Dedifferentiated amniotic fluid mesenchymal stem cell (primary cell): ENCODE measurements around the gene FBXO21.

Source experiments
- DNase-seq: peaks from one replicate; pipeline ENCODE4 v3.0.0-alpha.2; 2016; ENCODE audit errors: extremely low spot score

The FBXO21 gene

DNA sequence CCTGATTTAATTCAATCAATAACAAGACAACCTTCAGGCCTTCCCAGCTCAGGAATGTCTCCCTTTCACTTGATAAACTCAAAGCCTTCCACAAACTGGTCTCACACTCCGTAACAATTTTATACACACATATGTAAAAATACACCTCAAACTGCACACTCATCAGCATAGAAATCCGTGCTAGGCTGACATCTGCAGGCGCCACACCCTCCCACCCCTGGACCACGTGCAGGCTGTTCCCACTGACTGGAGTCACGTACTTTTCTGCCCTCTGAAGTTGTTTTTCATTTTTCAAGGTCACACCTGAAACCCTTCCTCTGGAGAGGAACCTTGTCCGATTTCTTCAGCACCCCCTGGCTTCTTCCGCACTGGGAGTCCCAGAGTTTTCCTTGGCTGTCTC, 27.6 kb downstream of the FBXO21 start:
- no peak for DNase-seq

DNA sequence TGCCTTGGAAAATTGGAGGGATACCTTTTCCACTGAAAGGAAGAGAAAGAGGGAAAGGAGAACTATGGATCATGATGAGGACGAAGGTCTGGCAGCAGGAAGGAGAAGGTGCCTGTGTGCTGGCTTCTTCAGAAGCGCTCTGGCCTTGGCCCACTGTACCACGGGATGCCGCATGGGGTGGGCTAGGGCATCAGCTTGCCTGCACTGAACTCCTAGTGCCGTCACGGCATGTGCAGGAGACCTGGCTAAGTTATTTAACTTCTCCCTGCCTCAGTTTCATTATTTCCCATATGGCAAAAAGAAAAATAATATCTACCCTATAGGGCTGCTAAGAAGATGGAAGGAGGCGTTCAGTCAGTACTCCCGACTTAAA, 28.1 kb downstream of the FBXO21 start:
- no peak for DNase-seq

DNA sequence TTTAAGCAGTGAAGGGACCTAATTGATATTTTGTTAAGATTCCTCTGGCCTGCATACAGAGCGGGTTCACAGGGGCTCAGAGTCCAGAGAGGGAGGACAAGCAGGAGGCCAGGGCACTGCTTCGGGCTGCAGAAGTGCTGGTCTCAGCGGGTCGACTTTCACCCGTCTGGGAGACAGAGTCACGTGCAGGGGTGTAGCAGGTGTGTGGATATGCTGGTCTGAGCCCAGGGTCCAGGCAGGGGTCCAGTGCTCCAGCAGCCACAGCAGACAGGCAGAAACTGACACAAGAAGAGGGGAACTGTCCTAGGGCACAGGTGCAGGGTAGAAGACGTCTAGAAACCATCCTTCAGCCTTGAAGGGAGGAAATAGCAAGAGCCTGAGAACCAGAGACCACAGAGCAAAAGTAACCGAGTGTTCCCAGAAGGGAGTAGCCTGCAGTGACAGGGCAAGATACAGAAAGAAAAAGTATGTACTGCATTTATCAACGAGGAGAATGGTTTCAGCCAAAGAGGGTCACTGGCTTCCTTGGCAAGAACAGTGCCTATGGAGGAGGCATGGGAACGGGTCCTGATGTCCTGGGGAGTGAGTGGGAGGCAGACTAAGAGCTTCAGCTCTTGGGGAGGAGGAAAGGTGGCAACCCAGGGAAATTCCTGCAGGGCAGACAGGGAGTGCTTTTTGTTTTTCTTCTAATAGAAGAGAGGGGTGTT, 28.7 kb downstream of the FBXO21 start:
- DNase-seq: no peak

DNA sequence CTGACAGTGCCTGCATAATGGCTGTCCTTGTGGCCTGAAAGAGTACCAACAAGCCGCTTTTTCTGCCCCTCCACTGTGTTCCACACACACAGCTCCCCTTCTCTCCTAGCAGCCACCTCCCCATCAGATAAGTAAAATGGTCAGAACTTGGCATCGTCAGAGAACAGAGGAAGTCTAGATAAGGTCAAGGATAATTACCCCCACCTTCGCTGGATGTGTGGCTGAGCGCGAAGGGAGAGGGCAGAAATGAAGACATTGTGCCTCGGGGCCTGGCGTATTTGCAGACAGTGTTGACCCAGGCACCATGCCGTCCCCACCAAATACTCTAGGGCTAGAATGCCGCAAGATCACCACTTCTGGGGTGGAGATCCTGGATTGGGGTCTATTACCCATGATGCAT, 30.6 kb downstream of the FBXO21 start:
- no peak for DNase-seq

DNA sequence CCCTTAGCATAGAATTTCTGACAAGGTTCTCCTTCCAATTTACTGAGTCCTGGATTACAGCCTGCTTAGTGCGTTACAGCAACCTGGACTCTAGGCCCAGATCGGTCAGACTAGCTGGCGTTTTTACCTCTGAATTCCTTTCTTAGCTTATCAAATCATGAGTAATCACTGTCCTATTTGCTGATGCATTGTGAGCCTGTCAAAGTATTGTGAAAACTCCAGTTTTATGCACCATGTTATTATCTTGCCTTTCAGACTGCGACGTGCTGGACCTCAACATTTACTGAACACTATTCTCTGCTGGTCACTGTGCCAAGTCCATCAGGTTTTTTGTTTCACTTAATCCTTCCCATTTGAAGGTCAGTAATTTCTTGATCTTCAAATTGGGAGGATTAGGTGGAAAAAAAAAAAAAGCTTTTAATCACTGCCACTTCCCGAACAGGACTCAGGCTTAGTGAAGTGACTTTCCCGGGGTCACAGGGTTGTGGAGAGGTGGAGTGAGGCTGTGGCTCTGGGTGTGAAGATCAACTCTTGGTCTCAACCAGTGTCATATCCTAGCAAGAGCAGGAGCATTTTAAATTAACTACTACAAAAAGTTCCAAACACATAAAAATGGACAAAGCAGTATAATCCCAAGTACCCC, 31.2 kb downstream of the FBXO21 start:
- no peak for DNase-seq

DNA sequence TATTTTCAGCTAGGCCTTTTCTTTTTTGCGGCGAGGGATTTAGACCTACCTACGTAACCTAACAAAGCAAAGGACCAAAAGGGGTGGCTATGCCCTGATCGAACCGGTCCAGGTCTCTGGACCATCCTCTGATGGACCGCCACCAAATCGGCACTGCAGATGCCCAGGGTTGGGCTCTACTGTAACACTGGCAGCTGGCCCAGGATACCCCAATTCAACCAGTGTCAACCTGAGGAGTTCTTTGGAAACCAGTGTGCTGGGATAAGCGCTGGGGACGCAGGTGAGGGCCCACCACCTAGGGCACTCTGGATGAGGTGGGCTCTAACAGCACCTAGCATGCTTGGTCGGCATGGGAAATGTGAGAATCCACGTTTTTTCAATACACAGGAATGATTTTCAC, 32.2 kb downstream of the FBXO21 start:
- no peak for DNase-seq

DNA sequence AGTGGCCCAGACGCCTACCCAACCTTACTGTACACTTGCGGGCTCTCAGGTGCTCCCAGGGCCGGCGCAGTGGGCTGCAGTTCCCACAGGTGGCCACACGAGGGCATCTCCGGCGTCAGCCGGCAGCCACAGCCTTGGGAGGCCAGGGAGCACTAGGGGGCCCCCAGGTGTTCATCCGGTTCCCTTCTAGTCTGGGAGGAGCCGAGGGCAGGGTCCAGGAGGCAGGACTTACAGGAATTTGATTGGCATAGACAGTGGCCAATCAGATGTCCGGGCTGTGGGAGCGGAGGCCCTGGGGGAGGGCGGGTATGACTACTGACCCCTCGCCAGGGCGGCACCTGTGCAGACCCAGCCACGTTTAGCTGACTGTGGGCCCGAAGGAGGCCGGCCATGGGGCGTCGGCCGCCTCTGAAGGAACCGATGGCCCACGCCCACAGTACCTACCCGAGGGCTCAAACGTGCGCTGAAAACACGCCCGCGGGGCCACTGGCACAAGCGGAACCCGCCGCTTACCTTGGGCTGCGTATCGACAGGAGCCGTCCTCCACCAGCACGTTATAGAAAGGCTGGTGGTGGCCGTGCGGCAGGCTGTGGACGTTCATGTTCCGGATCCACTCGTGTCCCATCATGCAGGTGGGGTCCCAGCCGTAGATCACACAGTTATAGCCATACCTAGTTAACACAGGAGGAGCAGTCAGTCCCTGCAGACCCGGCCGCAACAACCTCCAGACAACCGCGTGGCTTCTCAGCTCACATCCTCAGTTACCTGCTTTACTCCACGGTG, 34.8 kb downstream of the FBXO21 start:
- no peak for DNase-seq

DNA sequence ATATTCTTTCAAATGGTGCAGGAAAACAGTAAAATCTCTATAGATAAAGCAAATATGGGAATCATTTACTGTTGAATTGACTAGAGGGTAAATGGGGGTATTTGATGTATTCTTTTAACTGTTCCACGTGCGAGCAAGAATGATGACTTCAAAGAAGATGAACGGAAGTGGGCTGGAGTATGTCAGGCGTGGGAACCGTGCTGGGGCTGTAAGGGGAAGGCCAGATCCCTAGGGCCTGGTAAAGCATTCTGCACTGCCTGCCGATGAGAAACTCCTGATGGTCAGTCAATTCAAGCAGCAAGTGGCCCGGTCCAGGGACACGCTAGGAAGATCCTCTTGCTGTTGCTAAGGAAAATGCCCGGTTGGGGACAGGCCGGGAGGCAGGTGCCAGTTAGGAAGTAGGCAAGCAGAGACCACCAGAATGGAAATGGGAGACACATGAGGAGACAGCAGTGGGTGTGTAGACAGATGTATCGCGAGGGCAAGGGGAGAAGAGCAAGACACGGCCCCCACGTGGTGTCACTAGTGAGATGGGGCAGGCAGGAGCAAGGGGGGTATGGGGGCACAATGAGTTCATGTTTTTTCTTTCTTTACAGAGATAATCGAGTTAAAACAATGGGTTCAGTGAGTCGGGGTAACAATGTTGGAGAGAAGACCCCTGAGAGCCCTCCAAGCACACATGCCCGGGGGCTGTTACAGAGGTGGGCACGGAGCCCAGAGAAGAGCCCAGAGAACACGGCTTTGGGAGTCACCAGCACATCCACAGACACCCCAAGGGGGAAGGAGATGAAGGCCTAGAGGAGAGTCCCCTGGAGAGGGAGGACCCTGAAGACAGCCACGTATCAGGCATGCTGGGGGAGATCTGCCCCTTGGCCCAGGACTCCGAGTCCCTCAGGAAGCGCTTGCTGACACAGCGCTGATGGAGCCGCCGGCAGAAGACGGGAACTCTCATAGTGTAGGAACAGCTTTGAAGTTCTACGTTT, 37.2 kb downstream of the FBXO21 start:
- no peak for DNase-seq

DNA sequence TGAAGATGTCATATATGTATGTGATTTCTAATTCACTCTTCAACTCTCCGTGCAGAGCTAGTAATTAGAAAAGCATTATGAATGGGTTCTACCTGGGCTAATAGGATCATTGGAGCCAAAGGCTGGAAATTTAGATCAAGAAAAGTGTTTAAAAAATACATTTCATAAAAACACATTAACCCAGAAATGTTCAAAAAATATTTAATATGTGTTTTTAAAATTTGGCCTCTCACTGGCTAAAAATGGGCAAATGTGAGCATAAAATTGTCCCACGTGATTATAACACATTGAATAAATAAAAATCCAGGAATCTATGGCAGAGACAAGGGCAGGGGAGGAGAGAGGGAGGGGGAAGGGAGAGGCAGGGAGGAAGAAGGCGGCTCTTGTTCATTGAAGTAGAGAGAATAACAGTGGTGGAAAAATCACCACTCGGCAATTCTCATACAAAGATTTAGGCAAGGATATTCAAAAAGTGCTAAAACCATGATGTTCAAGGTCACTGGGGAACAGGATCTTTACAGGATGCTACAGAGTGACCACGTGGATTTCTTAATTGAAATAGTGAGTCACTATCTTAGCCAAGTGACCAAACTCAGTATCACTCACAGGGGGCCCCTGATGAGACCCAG, 38.8 kb downstream of the FBXO21 start:
- no peak for DNase-seq

DNA sequence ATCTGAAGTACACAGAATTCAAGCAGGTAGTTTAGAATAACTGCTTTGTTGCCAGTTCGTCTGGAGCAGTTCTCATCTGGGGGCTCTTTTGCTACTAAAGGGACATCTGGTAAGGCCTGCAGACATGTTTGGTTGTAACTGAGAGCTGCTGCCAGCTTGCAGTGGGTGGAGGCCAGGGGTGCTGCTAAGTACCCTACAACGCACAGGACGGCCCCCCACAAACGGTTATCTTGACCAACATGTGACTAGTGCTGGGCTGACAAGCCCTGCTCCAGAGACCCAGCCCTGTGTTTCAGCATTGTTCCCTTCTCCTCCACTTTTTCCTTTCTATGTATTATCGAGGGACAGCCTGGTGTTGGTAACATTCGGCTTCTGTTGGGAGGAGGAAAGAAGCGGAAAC, 40.8 kb downstream of the FBXO21 start:
- no peak for DNase-seq

DNA sequence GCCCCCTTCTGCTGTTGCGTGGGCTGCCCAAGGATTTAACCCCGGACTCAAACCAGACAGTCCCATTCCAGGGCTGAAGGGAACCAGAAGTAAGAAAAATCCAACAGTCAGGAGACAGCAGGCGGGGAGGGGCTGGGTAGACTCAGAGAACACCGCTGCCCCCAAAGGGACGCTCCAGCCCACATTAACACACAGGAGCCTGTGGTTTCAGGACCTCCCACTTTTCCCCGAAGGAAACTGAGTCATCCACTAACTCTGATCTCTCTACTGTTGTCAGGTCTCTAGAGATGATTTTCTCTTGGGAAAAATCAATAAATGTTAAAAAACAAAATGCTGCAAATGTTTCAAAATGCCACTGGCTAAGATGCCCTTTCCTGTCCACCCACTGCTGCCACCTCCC, 41.6 kb downstream of the FBXO21 start:
- no peak for DNase-seq

DNA sequence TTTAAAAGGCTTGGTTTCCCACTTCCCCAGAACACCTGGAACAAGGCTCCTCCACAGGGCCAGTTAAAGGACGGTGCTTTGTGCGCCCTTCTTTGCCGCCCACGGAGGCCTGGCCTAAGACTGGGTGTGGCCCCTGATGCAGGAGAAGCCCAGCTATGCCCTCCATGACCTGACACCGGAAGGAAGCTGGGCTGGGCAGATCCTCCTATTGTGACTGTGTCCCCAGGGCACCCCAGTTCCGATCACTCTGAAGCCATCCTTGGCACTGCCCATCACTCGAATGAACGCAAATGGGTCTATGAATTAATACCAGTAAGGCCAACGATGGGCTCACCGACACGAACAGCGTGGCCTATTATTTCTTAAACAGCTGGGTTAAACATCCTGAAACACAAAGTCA, 42.6 kb downstream of the FBXO21 start:
- no peak for DNase-seq

DNA sequence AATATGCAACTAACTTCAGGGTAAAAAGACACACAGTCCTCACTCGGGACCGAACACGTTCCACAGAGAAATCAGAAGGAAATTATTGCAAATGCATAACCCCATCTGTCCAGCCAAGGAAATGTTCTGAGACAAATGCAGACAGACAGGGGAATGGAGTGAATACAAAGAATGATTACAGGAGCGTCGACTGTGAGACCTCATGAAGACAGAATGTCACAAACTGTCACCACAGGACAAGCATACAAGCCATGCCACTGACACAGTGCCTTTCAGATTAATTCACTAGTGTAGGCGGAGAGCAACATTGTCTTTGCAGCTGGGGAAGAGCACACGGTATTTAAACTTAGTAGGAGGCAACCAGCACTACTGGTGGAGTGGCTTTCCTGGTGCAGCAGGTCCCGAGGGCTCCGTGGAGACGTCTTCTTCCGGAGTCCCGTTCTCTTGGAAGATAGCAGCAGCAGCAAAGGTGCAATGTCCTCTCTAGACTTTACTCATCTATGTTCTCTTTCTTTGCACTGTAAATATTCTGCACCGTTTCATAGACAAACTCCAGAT, 44.6 kb downstream of the FBXO21 start:
- no peak for DNase-seq

DNA sequence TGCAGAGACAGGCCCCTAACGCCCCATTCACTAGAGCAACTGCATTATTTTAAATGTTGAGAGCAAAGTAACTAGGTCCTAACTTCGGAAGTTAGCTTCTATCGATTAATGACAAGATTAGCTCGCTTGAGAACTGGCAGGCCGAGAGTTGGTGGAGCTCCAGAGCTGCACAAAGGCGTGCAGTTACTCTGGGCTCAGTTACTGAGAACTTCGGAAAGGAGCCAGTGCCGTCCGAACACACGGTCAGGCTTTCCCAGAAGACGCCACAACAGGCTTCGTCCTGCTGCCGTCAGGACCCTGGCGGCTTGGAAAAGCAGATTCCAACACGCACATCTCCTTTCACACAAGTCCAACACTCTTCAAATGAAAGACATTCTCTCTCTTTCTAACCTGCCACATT, 45.7 kb downstream of the FBXO21 start:
- DNase-seq: no peak

DNA sequence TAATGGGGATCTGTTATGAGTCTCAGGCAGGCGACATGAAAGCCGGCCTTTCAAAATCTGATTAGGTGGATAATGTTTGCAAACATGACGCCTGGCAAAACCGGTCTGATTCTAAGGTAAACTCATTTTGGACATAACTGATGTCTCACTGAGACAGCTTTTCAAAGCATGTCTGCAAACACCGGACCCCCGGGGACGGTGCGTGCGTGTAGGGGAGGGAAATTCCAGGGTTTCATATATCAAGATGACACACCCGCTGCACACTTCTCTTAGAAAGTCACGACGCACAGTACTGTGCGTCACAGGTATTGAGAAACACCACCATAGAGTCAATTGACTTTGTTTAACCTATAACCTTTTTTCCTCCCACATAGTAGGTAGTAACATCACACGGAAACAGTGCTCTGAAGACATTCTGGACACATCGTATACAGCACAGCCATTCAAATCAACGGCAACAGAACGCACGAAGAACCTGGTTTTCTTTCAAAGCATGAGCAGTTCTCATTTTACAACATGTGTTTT, 47.2 kb downstream of the FBXO21 start:
- DNase-seq: no peak

DNA sequence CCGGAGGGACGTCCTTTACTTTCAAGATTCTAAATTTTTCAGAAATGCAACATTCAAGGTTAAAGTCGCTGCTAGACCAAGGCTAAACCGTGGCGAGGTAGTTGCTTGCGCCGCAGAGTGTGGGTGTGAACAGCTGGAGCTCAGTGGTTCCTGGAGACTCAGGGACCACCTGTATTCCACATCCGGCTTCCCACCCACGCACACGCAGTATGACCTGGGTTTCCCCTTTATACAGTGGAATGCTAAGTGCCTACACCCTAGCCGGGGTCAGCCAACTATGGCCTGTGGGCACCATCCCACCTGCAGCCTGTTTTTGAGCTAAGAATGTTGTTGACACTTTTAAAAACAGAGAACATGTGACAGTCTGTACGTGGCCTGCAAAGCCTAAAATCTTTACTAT, 48.2 kb downstream of the FBXO21 start:
- DNase-seq: no peak

DNA sequence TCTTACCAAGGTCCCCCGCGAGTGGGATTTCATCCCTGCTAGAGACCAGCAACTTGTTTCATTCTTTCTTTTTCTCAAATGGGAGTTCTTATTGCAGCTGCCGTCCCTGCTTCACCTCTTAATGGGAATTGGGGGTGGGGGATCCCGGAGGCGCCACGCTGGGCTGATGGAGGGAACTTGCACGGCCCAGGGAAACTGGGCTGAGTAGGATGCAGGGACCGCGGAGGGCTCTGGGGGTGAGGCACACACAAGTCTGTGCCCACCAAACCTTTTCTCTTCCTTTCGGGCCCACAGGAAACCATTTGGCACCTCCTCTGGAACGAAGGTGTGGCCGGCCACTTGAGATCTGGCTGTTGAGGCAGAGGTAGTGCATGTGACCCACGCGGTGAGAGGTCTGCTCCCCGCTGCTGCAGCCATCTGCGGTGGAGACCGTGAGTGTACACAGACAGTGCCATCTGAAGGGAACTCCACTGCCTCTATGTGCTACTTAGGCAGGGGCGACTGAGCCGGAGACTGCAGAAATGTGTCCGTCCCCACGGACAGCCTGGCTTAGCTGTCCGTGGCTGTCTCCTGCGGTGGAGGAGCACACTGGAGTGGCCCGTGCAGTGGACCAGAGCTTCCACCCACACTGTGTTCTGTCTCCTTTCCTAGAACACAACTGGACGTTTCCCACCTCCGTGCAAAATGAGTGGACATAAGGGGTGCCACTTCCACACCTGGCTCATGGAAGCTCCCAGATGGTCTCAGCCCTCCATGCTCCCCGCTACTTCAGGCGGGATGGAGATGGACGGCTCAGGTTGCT, 49.0 kb downstream of the FBXO21 start:
- no peak for DNase-seq

DNA sequence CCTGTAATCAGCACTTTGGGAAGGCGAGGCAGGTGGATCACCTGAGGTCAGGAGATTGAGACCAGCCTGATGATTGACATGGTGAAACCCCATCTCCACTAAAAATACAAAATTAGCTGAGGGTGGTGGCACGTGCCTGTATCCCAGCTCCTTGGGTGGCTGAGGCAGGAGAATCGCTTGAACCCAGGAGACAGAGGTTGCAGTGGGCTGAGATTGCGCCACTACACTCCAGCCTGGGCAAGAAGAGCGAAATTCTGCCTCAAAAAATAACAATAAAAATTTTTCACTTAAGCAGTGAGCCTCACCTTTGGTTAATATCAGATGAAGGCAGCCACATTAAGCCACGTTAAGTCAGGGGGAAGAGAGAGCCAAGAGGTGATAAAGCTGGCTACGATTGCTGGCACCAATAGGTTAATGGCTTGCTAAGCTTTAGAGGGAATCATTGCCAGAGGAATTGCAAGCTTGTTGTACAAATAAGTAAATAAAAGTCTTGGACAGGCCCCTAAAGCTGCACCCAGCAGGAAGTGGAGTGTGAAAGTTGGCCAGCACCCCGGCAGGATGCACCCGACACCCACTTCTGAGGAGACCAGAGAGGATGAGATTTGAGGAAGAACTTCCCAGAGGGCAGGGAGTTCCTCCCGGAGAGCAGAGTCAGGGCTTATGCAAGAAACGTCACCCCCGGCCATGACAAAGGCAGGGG, 49.7 kb downstream of the FBXO21 start:
- DNase-seq: no peak

DNA sequence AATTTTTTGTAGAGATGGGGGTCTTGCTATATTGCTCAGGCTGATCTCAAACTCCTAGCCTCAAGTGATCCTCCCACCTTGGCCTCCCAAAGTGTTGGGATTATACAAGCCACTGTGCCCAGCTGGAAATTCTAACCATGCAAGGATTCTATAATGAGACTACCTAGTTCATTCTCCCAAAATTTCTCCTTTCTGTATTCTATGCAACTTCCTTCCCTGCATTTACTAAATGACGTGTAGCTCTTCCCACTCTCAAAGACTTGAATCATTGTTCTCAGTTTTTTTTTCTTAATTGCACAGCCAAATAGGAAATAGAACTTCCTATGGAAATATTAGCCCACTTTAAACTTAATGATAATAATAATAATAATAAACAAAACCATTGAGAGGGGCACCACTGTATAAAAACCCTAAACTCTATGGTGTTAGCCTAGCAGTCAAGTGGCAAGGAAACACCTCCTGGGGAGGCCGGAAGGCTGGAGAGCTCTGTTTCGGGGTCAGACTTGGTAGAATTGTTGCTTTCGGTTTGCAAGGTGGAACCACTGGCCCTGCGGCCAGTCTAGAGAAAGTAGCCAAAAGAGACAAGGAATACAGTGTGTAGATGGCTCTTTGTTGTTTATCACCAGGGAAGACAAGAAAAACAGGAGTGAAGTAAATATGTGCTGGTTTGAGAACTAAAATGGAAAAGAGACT, 51.1 kb downstream of the FBXO21 start:
- DNase-seq: no peak
